Daoy (cell line): ENCODE results near the gene NCF4. TPM values are rescaled to one million over a fixed set of nuclear protein-coding genes. Genes with fewer than 3 reads are reported as not detected.

ENCODE experiments used
- DNase-seq: peaks from one replicate; pipeline ENCODE4 v3.0.0-alpha.2; 2015; ENCODE audit warnings: low read depth
- total RNA-seq: library from RNA; depleted of rRNA; stranded (reverse); fragments of >200 nt; shearing (Covaris generic); gene quantifications from 2 replicates; pipeline ENCODE4 v1.2.3, GENCODE V29; 2014; rRNA removed

The NCF4 gene
- total RNA-seq, 1 experiment from 2014 or later = 0.23 TPM

- no peak for DNase-seq
Observed at GRCh38 chr22:36921309-36922104, 60.7 kb downstream of the NCF4 start.

DNA sequence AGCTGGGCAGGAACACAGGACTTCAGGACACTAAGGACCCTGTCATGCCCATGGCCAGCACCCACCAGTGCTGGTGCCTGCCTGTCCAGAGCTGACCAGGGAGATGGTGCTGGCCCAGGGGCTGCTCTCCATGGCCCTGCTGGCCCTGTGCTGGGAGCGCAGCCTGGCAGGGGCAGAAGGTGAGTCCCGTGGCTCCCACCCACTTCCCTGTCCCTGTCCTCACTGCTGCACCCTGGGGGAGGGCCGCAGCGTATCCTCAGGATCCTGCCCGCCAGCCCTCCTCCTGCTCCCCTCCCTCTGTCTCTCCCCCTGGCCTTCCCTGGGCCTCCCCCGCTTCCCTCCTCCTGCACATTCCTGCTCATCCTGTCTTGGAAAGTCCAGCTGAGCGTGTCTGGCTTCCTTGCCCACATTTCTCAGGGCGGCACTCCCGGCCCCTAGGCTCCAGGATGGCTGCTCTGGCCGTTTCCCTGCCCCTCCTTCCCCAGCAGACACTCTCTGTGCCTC, 61.4 kb downstream of the NCF4 start:
- no peak for DNase-seq

DNA sequence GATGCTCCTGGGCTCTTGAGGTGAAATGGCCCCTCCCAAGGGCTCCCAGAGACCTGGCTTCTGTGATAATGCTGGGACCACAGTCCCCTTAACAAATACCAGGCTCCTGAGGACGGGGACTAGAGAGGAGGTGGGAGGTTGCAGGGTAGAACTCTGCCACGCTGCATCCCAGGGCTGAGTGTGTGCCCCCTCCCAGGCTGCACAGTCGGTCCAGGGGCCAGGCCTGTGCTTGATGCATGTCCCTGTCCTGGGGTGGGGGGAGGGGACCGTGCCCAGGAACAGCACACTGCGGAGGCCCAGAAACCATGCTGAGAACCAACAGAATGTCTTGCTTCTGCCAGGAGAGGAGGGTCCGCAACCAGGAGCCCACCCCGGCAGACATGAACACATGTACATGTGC, 61.9 kb downstream of the NCF4 start:
- no peak for DNase-seq

- no peak for DNase-seq
Observed at GRCh38 chr22:36923131-36923788, 62.5 kb downstream of the NCF4 start.

- no peak for DNase-seq
Observed at GRCh38 chr22:36924151-36924698, 63.4 kb downstream of the NCF4 start.

- DNase-seq = peak; percentile 40
Observed at GRCh38 chr22:36925388-36926290, 64.8 kb downstream of the NCF4 start.

- no peak for DNase-seq
Observed at GRCh38 chr22:36926309-36926708, 65.5 kb downstream of the NCF4 start.

GRCh38 chr22:36926721-36927435, 66.1 kb downstream of the NCF4 start:
- no peak for DNase-seq

Other genes with a start within 250 kb of the NCF4 start
- gene CACNG2, start 157.3 kb upstream of the NCF4 start, total RNA-seq = not detected in 2 replicates
- 18.9 and 21.9 TPM in 2 replicates for gene IFT27, start 84.9 kb upstream of the NCF4 start, total RNA-seq
- not detected in 2 replicates for gene PVALB, start 44.0 kb upstream of the NCF4 start, total RNA-seq
- gene CSF2RB, start 52.6 kb downstream of the NCF4 start, total RNA-seq = not detected in 2 replicates
- 27.6 and 30.8 TPM in 2 replicates for gene TST, start 158.4 kb downstream of the NCF4 start, total RNA-seq
- 66.4 and 67.3 TPM in 2 replicates for gene MPST, start 158.7 kb downstream of the NCF4 start, total RNA-seq
- 20.6 and 20.8 TPM in 2 replicates for gene KCTD17, start 190.7 kb downstream of the NCF4 start, total RNA-seq
- not detected in 2 replicates for gene TMPRSS6, start 248.7 kb downstream of the NCF4 start, total RNA-seq